Measurements from ENCODE around the gene CDS1.
A peak's percentile ranks its signal among the peaks of the same experiment; 100 is the strongest.

Gene CDS1

GRCh38 chr4:84596826-84597225, 13.9 kb downstream of the CDS1 start:
- TF ChIP-seq MAX (IDR thresholded peaks at IDR 0.05; ENCODE audit: low read depth, low read length) (no peak), POLR2A (IDR thresholded peaks at IDR 0.05; ENCODE audit: extremely low read depth, insufficient read length) (no peak), MYC (IDR thresholded peaks at IDR 0.05; ENCODE audit: low read depth, low read length) (no peak), CTCF (IDR thresholded peaks at IDR 0.05; ENCODE audit: low read depth, low read length) (no peak)
- peak; percentile 25 for DNase-seq (ENCODE audit: low read depth)

GRCh38 chr4:84597450-84597849, 14.5 kb downstream of the CDS1 start:
- DNase-seq (ENCODE audit: low read depth), result no peak
- H3K4me3 ChIP-seq (ENCODE audit: low read depth, low read length), result no peak overlapping the region
- TF ChIP-seq CTCF (IDR thresholded peaks at IDR 0.05; ENCODE audit: low read depth, low read length) (no peak), MYC (IDR thresholded peaks at IDR 0.05; ENCODE audit: low read depth, low read length) (no peak), POLR2A (IDR thresholded peaks at IDR 0.05; ENCODE audit: extremely low read depth, insufficient read length) (no peak), MAX (IDR thresholded peaks at IDR 0.05; ENCODE audit: low read depth, low read length) (no peak)

More at GRCh38 chr4:84596826-84597225, 13.9 kb downstream of the CDS1 start:
- H3K4me3 ChIP-seq (ENCODE audit: low read depth, low read length), result no peak overlapping the region

GRCh38 chr4:84606645-84607044, 23.7 kb downstream of the CDS1 start:
- TF ChIP-seq MYC (IDR thresholded peaks at IDR 0.05; ENCODE audit: low read depth, low read length), result no peak
- TF ChIP-seq CTCF (IDR thresholded peaks at IDR 0.05; ENCODE audit: low read depth, low read length), result no peak
- no peak for TF ChIP-seq POLR2A (IDR thresholded peaks at IDR 0.05; ENCODE audit: extremely low read depth, insufficient read length)
- DNase-seq (ENCODE audit: low read depth), result no peak
- H3K4me3 ChIP-seq (ENCODE audit: low read depth, low read length), result no peak overlapping the region

- no peak for DNase-seq (ENCODE audit: low read depth)
- H3K4me3 ChIP-seq (ENCODE audit: low read depth, low read length), result no peak overlapping the region
- TF ChIP-seq CTCF (IDR thresholded peaks at IDR 0.05; ENCODE audit: low read depth, low read length), result no peak
- no peak for TF ChIP-seq MYC (IDR thresholded peaks at IDR 0.05; ENCODE audit: low read depth, low read length)
- TF ChIP-seq MAX (IDR thresholded peaks at IDR 0.05; ENCODE audit: low read depth, low read length), result no peak
- TF ChIP-seq POLR2A (IDR thresholded peaks at IDR 0.05; ENCODE audit: extremely low read depth, insufficient read length), result no peak
These were observed 28.6 kb downstream of the CDS1 start for GRCh38 chr4:84611531-84611930.

- no peak for DNase-seq (ENCODE audit: low read depth)
- no peak for TF ChIP-seq MYC (IDR thresholded peaks at IDR 0.05; ENCODE audit: low read depth, low read length)
- no peak for TF ChIP-seq CTCF (IDR thresholded peaks at IDR 0.05; ENCODE audit: low read depth, low read length)
- no peak for TF ChIP-seq POLR2A (IDR thresholded peaks at IDR 0.05; ENCODE audit: extremely low read depth, insufficient read length)
- TF ChIP-seq MAX (IDR thresholded peaks at IDR 0.05; ENCODE audit: low read depth, low read length), result no peak
- no peak overlapping the region for H3K4me3 ChIP-seq (ENCODE audit: low read depth, low read length)
These were observed 32.0 kb downstream of the CDS1 start for GRCh38 chr4:84614891-84615290.

- no peak overlapping the region for H3K4me3 ChIP-seq (ENCODE audit: low read depth, low read length)
- no peak for DNase-seq (ENCODE audit: low read depth)
- no peak for TF ChIP-seq CTCF (IDR thresholded peaks at IDR 0.05; ENCODE audit: low read depth, low read length)
- no peak for TF ChIP-seq POLR2A (IDR thresholded peaks at IDR 0.05; ENCODE audit: extremely low read depth, insufficient read length)
- no peak for TF ChIP-seq MYC (IDR thresholded peaks at IDR 0.05; ENCODE audit: low read depth, low read length)
- no peak for TF ChIP-seq MAX (IDR thresholded peaks at IDR 0.05; ENCODE audit: low read depth, low read length)
These were observed 32.4 kb downstream of the CDS1 start for GRCh38 chr4:84615355-84615754.

All from NB4 (cell line).